ENCODE data around the gene SARDH.

Gene SARDH

GRCh38 chr9:133647765-133648469, 90.2 kb downstream of the SARDH start:
- DNase-seq (ENCODE audit: low read depth) = no peak
- no peak overlapping the region for H3K4me3 ChIP-seq (ENCODE audit: low read depth, low read length)
- TF ChIP-seq CTCF (IDR thresholded peaks at IDR 0.05; ENCODE audit: insufficient read depth, low read depth, low read length, missing control alignments) = no peak

- no peak overlapping the region for H3K4me3 ChIP-seq (ENCODE audit: low read depth, low read length)
- no peak for TF ChIP-seq CTCF (IDR thresholded peaks at IDR 0.05; ENCODE audit: insufficient read depth, low read depth, low read length, missing control alignments)
- no peak for DNase-seq (ENCODE audit: low read depth)
These were observed 91.0 kb downstream of the SARDH start for GRCh38 chr9:133647148-133647547.

GRCh38 chr9:133645021-133645765, 93.0 kb downstream of the SARDH start:
- DNase-seq (ENCODE audit: low read depth) = no peak
- H3K4me3 ChIP-seq (ENCODE audit: low read depth, low read length) = no peak overlapping the region
- no peak for TF ChIP-seq CTCF (IDR thresholded peaks at IDR 0.05; ENCODE audit: insufficient read depth, low read depth, low read length, missing control alignments)

GRCh38 chr9:133643978-133644760, 94.0 kb downstream of the SARDH start:
- DNase-seq (ENCODE audit: low read depth) = no peak
- no peak overlapping the region for H3K4me3 ChIP-seq (ENCODE audit: low read depth, low read length)
- TF ChIP-seq CTCF (IDR thresholded peaks at IDR 0.05; ENCODE audit: insufficient read depth, low read depth, low read length, missing control alignments) = no peak

- TF ChIP-seq CTCF (IDR thresholded peaks at IDR 0.05; ENCODE audit: insufficient read depth, low read depth, low read length, missing control alignments) = no peak
- DNase-seq (ENCODE audit: low read depth) = no peak
These were observed 94.8 kb downstream of the SARDH start for GRCh38 chr9:133643362-133643755.

GRCh38 chr9:133642708-133643361, 95.3 kb downstream of the SARDH start:
- DNase-seq (ENCODE audit: low read depth) = no peak
- TF ChIP-seq CTCF (IDR thresholded peaks at IDR 0.05; ENCODE audit: insufficient read depth, low read depth, low read length, missing control alignments) = no peak
- no peak overlapping the region for H3K4me3 ChIP-seq (ENCODE audit: low read depth, low read length)

More at GRCh38 chr9:133643362-133643755, 94.8 kb downstream of the SARDH start:
- H3K4me3 ChIP-seq (ENCODE audit: low read depth, low read length) = no peak overlapping the region

All from GM12865 (cell line).